Activated CD4-positive, alpha-beta T cell treated with anti-CD3 and anti-CD28 coated beads, Interleukin-2, amount 10 ng/mL, durations not matched to agents 24 days and 14 days (primary cell): ENCODE results near the gene ME1. TPM values are rescaled to one million over a fixed set of nuclear protein-coding genes. Genes with fewer than 3 reads are reported as not detected.
"Not testable (repeated sequence)": the region's sequence is repeated elsewhere in the genome, so short reads cannot be mapped to it uniquely, and the experiment has no call there.

Experiments
- DNase-seq: peaks from one replicate; pipeline ENCODE4 v3.0.0; 2022
- H3K27ac Mint-ChIP-seq: one replicate; pipeline ENCODE4 v1.8.0; 2022; ENCODE audit warnings: mild to moderate bottlenecking, mixed read lengths
- H3K27me3 Mint-ChIP-seq: one replicate; pipeline ENCODE4 v1.8.0; 2022; ENCODE audit warnings: mixed read lengths
- H3K36me3 Mint-ChIP-seq: one replicate; pipeline ENCODE4 v1.8.0; 2022; ENCODE audit warnings: low read depth, mild to moderate bottlenecking, mixed read lengths
- H3K4me1 Mint-ChIP-seq: one replicate; pipeline ENCODE4 v1.8.0; 2021; ENCODE audit warnings: mixed read lengths
- H3K4me3 Mint-ChIP-seq: one replicate; pipeline ENCODE4 v1.8.0; 2022; ENCODE audit warnings: mild to moderate bottlenecking, moderate library complexity, mixed read lengths
- H3K9me3 Mint-ChIP-seq: one replicate; pipeline ENCODE4 v1.8.0; 2021; ENCODE audit warnings: mixed read lengths
- intact Hi-C: fragments of 100-400 bp; cut with micrococcal nuclease; formaldehyde crosslinking; loops from one replicate; pipeline ENCODE4 v1.15.1; 2023
- total RNA-seq: library from RNA; stranded (reverse); gene quantifications from 2 replicates; pipeline ENCODE4 v1.2.3, GENCODE V29; 2022

ME1 gene
- total RNA-seq, 1 donor from 2014 or later: not detected

DNA sequence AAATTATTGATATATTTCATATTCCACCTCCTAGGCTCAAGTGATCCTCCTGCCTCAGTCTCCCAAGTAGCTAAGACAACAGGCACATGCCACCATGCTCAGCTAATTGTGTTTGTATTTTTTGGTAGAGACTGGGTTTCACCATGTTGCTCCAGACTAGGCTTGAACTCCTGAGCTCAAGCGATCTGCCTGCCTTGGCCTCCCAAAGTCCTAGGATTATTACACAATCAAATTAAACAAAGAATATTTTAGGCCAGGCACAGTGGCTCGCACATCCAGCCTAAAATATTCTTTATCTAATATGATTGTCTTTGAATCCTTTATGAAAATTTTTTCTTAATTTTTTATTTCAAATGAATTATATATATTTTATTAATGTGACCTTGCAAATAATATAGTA is 17.8 kb downstream of the ME1 start:
- Mint-ChIP-seq H3K27ac (no peak overlapping the region), H3K36me3 (no peaks in the 10 kb centered on the region), H3K4me1 (no peaks in the 10 kb centered on the region), H3K27me3 (no peaks in the 10 kb centered on the region), H3K4me3 (no peak overlapping the region), H3K9me3 (no peaks in the 10 kb centered on the region)
- intact Hi-C loops: no loop called here
- DNase-seq: no peak

GRCh38 chr6:83411731-83412130 is 19.1 kb downstream of the ME1 start:
- Mint-ChIP-seq H3K27ac (no peak overlapping the region), H3K27me3 (no peaks in the 10 kb centered on the region), H3K4me3 (no peak overlapping the region), H3K36me3 (no peaks in the 10 kb centered on the region), H3K4me1 (no peaks in the 10 kb centered on the region), H3K9me3 (no peaks in the 10 kb centered on the region)
- intact Hi-C loops: no loop called here
- DNase-seq: no peak

GRCh38 chr6:83403191-83403590 is 27.7 kb downstream of the ME1 start:
- H3K36me3 Mint-ChIP-seq: no peaks in the 10 kb centered on the region
- H3K4me1 Mint-ChIP-seq: no peaks in the 10 kb centered on the region
- no peak overlapping the region for H3K4me3 Mint-ChIP-seq
- no peak for DNase-seq
- H3K27me3 Mint-ChIP-seq: no peaks in the 10 kb centered on the region
- H3K9me3 Mint-ChIP-seq: no peaks in the 10 kb centered on the region
- intact Hi-C loops: no loop called here
- H3K27ac Mint-ChIP-seq: no peak overlapping the region

GRCh38 chr6:83389606-83390005 is 41.2 kb downstream of the ME1 start:
- no peak for DNase-seq
- H3K27ac Mint-ChIP-seq: no peak overlapping the region
- H3K4me1 Mint-ChIP-seq: no peaks in the 10 kb centered on the region
- no peak overlapping the region for H3K4me3 Mint-ChIP-seq
- intact Hi-C loops: no loop called here
- H3K9me3 Mint-ChIP-seq: no peaks in the 10 kb centered on the region
- no peaks in the 10 kb centered on the region for H3K27me3 Mint-ChIP-seq
- no peaks in the 10 kb centered on the region for H3K36me3 Mint-ChIP-seq

DNA sequence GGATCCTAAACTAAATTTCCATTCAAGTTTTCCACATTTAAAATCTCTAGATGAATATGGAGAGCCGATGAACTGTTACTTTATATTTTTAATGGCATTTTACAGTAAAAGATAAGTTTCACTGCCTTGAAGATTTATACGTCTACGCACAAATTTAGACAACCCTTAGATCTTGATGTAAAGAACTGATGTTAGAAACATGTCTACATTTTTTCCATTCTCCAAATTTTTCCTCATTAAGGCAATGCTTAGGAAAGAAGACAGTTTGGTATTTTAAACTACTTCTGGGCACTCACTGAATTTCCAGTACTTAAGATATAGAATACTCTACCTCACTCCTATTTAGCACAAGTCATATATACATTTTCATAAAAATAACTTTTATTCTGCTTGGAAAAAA is 45.4 kb downstream of the ME1 start:
- Mint-ChIP-seq H3K4me1 (no peaks in the 10 kb centered on the region), H3K27me3 (no peaks in the 10 kb centered on the region), H3K27ac (no peak overlapping the region), H3K4me3 (no peak overlapping the region), H3K9me3 (no peaks in the 10 kb centered on the region), H3K36me3 (no peaks in the 10 kb centered on the region)
- no peak for DNase-seq
- intact Hi-C loops: no loop called here

- no peak overlapping the region for H3K4me3 Mint-ChIP-seq
- no peaks in the 10 kb centered on the region for H3K36me3 Mint-ChIP-seq
- H3K27me3 Mint-ChIP-seq: no peaks in the 10 kb centered on the region
- no peaks in the 10 kb centered on the region for H3K4me1 Mint-ChIP-seq
- H3K9me3 Mint-ChIP-seq: no peaks in the 10 kb centered on the region
- H3K27ac Mint-ChIP-seq: no peak overlapping the region
- intact Hi-C loops: no loop called here
- no peak for DNase-seq
Measured at GRCh38 chr6:83384751-83385150, 46.1 kb downstream of the ME1 start.

DNA sequence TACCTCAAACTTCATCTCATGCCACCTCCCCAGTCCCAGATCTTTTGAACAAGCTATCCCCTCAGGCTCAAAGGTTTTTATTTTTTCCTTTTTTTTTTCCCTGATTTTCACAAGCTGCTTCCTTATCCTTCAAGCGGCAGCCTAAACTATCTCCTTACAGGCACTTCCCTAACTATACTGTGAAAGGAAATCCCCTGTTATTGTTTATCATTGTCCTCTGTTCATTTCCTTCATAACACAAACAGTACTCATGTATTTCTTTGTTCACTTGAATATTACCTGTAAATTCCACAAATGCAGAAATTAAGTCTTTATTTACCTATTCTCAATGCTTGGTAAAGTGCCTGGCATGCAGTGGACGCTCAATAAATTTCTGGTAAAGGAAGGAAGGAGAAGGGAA is 48.9 kb downstream of the ME1 start:
- H3K27me3 Mint-ChIP-seq: no peaks in the 10 kb centered on the region
- intact Hi-C loops: no loop called here

DNA sequence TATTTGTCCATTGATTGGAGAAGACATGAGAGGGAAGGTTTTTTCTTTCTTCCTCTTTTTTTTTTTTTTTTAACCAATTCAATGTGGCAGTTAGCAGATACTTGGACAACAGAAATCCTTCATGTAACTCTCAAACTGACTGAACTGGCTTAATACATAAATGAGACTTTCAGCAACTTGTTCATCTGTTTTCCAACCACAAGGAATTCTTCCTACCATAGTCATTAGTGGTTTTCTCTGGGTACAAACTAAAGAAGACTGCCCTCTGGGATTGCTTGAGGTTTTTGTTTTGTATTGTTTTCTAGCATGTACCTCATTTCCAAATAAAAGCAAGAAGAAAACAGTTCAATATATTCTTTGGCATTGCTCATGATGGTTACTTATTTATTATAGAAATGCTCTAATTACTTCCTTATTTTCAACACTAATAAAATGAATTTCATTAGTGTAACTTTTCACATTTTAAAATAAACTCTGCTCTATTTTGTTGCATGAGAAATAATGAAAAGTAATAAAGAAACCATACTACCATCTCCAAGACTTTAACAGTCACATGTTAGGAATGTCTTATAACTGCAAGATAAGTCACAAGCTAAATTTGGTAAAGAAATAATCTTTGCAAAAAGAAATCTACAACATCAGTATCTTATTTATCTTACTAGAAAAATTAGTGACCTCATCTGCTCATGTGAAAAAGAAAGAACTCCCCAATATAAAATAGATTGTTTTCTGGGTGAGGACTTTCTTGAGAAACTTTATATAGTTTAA is 52.0 kb downstream of the ME1 start:
- no peaks in the 10 kb centered on the region for H3K4me1 Mint-ChIP-seq
- no peak for DNase-seq
- intact Hi-C loops: no loop called here
- H3K27ac Mint-ChIP-seq: no peak overlapping the region
- no peaks in the 10 kb centered on the region for H3K36me3 Mint-ChIP-seq
- no peaks in the 10 kb centered on the region for H3K27me3 Mint-ChIP-seq
- no peaks in the 10 kb centered on the region for H3K9me3 Mint-ChIP-seq
- no peak overlapping the region for H3K4me3 Mint-ChIP-seq

More for the DNA sequence above, 48.9 kb downstream of the ME1 start:
- Mint-ChIP-seq H3K9me3 (no peaks in the 10 kb centered on the region), H3K4me3 (no peak overlapping the region), H3K4me1 (no peaks in the 10 kb centered on the region), H3K36me3 (no peaks in the 10 kb centered on the region), H3K27ac (no peak overlapping the region)
- no peak for DNase-seq

- no peak for DNase-seq
- no peak overlapping the region for H3K27ac Mint-ChIP-seq
- no peaks in the 10 kb centered on the region for H3K27me3 Mint-ChIP-seq
- intact Hi-C loops: no loop called here
- no peak overlapping the region for H3K4me3 Mint-ChIP-seq
- H3K4me1 Mint-ChIP-seq: no peaks in the 10 kb centered on the region
- H3K9me3 Mint-ChIP-seq: no peaks in the 10 kb centered on the region
- no peaks in the 10 kb centered on the region for H3K36me3 Mint-ChIP-seq
Measured at GRCh38 chr6:83371423-83371822, 59.4 kb downstream of the ME1 start.

DNA sequence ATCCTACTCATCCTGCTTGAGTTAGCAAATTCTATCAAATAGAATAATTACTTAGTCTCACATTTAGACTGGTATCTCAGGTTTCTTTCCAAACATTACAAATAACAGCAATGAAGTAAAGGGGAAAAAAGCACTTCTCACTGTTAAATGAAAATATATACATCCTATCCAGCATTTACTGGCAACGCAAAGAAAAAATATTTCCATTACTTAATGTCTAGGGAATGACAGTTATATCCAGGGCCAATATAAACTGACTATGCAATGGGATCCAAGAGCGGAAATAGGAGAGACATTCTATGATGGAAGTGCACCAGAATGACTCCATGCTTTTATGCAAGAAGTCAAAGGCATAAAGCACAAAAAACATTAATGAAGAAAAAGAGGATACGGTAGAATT is 60.3 kb downstream of the ME1 start:
- H3K27me3 Mint-ChIP-seq: no peaks in the 10 kb centered on the region
- no peak overlapping the region for H3K27ac Mint-ChIP-seq
- intact Hi-C loops: no loop called here
- no peak overlapping the region for H3K4me3 Mint-ChIP-seq
- H3K4me1 Mint-ChIP-seq: no peaks in the 10 kb centered on the region
- no peaks in the 10 kb centered on the region for H3K36me3 Mint-ChIP-seq
- no peaks in the 10 kb centered on the region for H3K9me3 Mint-ChIP-seq
- no peak for DNase-seq

GRCh38 chr6:83369692-83370091 is 61.2 kb downstream of the ME1 start:
- H3K36me3 Mint-ChIP-seq: no peaks in the 10 kb centered on the region
- DNase-seq: no peak

GRCh38 chr6:83368577-83368976 is 62.3 kb downstream of the ME1 start:
- Mint-ChIP-seq H3K9me3 (no peaks in the 10 kb centered on the region), H3K27ac (no peak overlapping the region), H3K27me3 (no peaks in the 10 kb centered on the region), H3K36me3 (no peaks in the 10 kb centered on the region), H3K4me1 (no peaks in the 10 kb centered on the region), H3K4me3 (no peak overlapping the region)
- intact Hi-C loops: no loop called here
- DNase-seq: no peak

More at GRCh38 chr6:83369692-83370091, 61.2 kb downstream of the ME1 start:
- Mint-ChIP-seq H3K27ac (no peak overlapping the region), H3K27me3 (no peaks in the 10 kb centered on the region), H3K4me1 (no peaks in the 10 kb centered on the region), H3K4me3 (no peak overlapping the region), H3K9me3 (no peaks in the 10 kb centered on the region)
- intact Hi-C loops: no loop called here

GRCh38 chr6:83367104-83367503 is 63.7 kb downstream of the ME1 start:
- Mint-ChIP-seq H3K9me3 (no peaks in the 10 kb centered on the region), H3K27me3 (no peaks in the 10 kb centered on the region), H3K4me1 (no peaks in the 10 kb centered on the region), H3K4me3 (no peak overlapping the region), H3K27ac (no peak overlapping the region), H3K36me3 (no peaks in the 10 kb centered on the region)
- DNase-seq: no peak
- intact Hi-C loops: no loop called here

- Mint-ChIP-seq H3K9me3 (no peaks in the 10 kb centered on the region), H3K27me3 (no peaks in the 10 kb centered on the region)
- DNase-seq: no peak
Measured at GRCh38 chr6:83365931-83366330, 64.9 kb downstream of the ME1 start.

DNA sequence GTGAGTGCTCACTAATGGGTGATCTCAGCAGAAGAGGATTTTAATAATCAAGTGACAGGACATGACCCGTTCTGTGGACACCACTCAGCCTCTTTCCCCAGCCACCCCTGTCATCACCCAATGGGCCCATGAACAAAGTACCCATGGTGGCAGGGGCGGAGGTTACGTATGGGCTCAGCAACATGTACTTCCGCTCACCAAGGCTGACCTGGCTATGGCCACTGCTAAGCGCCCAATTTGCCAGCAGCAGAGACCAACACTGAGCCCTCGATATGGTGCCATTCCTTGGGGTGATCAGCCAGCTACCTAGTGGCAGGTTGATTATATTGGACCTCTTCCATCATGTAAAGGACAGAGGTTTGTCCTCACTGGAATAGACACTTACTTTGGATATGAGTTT is 68.5 kb downstream of the ME1 start:
- H3K4me3 Mint-ChIP-seq, H3K9me3 Mint-ChIP-seq, intact Hi-C loops, H3K27ac Mint-ChIP-seq, H3K4me1 Mint-ChIP-seq, H3K27me3 Mint-ChIP-seq, DNase-seq, H3K36me3 Mint-ChIP-seq: not testable (repeated sequence)

More at GRCh38 chr6:83365931-83366330, 64.9 kb downstream of the ME1 start:
- intact Hi-C loops: no loop called here
- no peaks in the 10 kb centered on the region for H3K4me1 Mint-ChIP-seq
- H3K4me3 Mint-ChIP-seq: no peak overlapping the region
- no peaks in the 10 kb centered on the region for H3K36me3 Mint-ChIP-seq
- no peak overlapping the region for H3K27ac Mint-ChIP-seq
